HL-60 (cell line): Measurements from ENCODE around the gene LUM.

Experiments
- DNase-seq, 2 experiments: peaks; one replicate each; pipeline ENCODE4 v3.0.0-alpha.2; 2010 to 2020; ENCODE audit warnings: low read depth in 1 of 2, low spot score in 1 of 2
- H3K27ac ChIP-seq: fragments of 250-450 bp; sonication (Bioruptor Pico); replicated peaks from 2 replicates; pipeline ENCODE4 v1.5.1; 2020; ENCODE audit warnings: mild to moderate bottlenecking, moderate library complexity
- H3K27me3 ChIP-seq: fragments of 250-450 bp; sonication (Bioruptor Pico); 2 replicates; pipeline ENCODE4 v1.5.1; 2021; ENCODE audit warnings: mild to moderate bottlenecking, moderate library complexity; ENCODE audit not compliant: insufficient read depth, poor library complexity, severe bottlenecking
- H3K4me3 ChIP-seq: replicated peaks from 2 replicates; pipeline ENCODE4 v1.5.1; 2011; ENCODE audit warnings: mild to moderate bottlenecking, control low read depth, low read length; ENCODE audit not compliant: insufficient read depth
- GABPA ChIP-seq: IDR thresholded peaks from 2 replicates; pipeline ENCODE4 v1.6.1; 2012; ENCODE audit warnings: low read depth
- POLR2AphosphoS5 ChIP-seq: IDR thresholded peaks from 2 replicates; pipeline ENCODE4 v1.6.1; 2012; ENCODE audit warnings: low read depth
- SPI1 ChIP-seq: IDR thresholded peaks from 2 replicates; pipeline ENCODE4 v1.6.1; 2012; ENCODE audit warnings: low read depth, mild to moderate bottlenecking, borderline replicate concordance
- TF ChIP-seq, protein P1 (sequence below): IDR thresholded peaks from 2 replicates; pipeline ENCODE4 v1.6.1; 2012; ENCODE audit warnings: low read depth; ENCODE audit not compliant: insufficient replicate concordance
- TF ChIP-seq, protein P2 (sequence below): IDR thresholded peaks from one replicate; pipeline ENCODE4 v1.5.1; 2011; ENCODE audit warnings: low read length, control low read depth, inconsistent platforms; ENCODE audit not compliant: insufficient read depth

Gene LUM

DNA sequence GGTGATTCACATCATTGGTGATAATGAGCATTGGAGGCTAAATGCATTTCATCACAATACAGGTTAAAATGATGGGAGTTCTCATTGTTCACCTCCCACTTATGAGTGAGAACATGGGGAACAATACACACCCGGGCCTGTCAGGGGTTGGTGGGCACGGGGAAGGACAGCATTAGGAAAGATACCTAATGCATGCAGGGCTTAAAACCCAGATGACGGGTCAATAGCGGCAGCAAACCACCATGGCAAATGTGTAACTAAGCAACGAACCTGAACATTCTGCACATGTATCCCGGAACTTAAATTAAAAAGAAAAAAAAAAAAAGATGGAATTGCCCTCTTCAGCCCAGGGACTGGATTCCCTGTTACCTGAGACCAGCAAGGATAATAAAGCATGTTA lies 2.3 kb upstream of the LUM start:
- Histone ChIP-seq H3K27me3 (no peaks in the 10 kb centered on the region), H3K4me3 (no peak overlapping the region), H3K27ac (no peak overlapping the region)
- TF ChIP-seq GABPA = no peak
- TF ChIP-seq, protein P1, sequence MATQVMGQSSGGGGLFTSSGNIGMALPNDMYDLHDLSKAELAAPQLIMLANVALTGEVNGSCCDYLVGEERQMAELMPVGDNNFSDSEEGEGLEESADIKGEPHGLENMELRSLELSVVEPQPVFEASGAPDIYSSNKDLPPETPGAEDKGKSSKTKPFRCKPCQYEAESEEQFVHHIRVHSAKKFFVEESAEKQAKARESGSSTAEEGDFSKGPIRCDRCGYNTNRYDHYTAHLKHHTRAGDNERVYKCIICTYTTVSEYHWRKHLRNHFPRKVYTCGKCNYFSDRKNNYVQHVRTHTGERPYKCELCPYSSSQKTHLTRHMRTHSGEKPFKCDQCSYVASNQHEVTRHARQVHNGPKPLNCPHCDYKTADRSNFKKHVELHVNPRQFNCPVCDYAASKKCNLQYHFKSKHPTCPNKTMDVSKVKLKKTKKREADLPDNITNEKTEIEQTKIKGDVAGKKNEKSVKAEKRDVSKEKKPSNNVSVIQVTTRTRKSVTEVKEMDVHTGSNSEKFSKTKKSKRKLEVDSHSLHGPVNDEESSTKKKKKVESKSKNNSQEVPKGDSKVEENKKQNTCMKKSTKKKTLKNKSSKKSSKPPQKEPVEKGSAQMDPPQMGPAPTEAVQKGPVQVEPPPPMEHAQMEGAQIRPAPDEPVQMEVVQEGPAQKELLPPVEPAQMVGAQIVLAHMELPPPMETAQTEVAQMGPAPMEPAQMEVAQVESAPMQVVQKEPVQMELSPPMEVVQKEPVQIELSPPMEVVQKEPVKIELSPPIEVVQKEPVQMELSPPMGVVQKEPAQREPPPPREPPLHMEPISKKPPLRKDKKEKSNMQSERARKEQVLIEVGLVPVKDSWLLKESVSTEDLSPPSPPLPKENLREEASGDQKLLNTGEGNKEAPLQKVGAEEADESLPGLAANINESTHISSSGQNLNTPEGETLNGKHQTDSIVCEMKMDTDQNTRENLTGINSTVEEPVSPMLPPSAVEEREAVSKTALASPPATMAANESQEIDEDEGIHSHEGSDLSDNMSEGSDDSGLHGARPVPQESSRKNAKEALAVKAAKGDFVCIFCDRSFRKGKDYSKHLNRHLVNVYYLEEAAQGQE = no peak
- no peak for DNase-seq

DNA sequence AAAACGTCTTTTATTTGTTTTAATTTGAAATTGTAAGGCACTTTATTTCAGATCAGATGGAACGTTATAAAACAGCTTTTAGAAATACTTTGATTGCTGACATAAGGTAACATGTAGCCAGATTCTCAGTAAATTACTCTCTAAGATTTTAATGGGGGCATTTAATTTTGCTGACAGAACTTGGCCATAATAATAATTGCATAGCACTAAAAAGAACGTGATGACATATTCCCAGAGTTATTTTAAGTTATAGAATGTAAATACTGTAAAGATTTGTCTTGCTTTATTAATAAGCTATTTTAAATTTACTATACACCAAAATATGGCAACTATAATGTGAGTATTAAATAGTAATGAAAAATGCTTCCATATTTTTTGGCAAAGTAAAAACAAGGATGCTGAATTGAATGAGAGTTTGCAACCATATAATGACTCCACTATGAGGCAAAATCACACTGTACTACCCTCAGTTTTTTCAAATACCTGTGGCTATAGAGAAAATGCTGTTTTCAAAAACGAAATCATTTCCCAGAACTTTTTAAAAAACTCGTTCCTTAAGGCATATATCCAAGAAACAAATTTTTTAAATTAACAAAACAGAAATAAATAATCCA lies 876 bp downstream of the LUM start:
- no peak for DNase-seq
- no peaks in the 10 kb centered on the region for H3K27me3 ChIP-seq
- no peak overlapping the region for H3K4me3 ChIP-seq
- no peak overlapping the region for H3K27ac ChIP-seq
- TF ChIP-seq POLR2AphosphoS5 = no peak
- TF ChIP-seq GABPA = no peak
- TF ChIP-seq SPI1 = no peak
- TF ChIP-seq, protein P1 = no peak
- TF ChIP-seq, protein P2, sequence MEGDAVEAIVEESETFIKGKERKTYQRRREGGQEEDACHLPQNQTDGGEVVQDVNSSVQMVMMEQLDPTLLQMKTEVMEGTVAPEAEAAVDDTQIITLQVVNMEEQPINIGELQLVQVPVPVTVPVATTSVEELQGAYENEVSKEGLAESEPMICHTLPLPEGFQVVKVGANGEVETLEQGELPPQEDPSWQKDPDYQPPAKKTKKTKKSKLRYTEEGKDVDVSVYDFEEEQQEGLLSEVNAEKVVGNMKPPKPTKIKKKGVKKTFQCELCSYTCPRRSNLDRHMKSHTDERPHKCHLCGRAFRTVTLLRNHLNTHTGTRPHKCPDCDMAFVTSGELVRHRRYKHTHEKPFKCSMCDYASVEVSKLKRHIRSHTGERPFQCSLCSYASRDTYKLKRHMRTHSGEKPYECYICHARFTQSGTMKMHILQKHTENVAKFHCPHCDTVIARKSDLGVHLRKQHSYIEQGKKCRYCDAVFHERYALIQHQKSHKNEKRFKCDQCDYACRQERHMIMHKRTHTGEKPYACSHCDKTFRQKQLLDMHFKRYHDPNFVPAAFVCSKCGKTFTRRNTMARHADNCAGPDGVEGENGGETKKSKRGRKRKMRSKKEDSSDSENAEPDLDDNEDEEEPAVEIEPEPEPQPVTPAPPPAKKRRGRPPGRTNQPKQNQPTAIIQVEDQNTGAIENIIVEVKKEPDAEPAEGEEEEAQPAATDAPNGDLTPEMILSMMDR = no peak

DNA sequence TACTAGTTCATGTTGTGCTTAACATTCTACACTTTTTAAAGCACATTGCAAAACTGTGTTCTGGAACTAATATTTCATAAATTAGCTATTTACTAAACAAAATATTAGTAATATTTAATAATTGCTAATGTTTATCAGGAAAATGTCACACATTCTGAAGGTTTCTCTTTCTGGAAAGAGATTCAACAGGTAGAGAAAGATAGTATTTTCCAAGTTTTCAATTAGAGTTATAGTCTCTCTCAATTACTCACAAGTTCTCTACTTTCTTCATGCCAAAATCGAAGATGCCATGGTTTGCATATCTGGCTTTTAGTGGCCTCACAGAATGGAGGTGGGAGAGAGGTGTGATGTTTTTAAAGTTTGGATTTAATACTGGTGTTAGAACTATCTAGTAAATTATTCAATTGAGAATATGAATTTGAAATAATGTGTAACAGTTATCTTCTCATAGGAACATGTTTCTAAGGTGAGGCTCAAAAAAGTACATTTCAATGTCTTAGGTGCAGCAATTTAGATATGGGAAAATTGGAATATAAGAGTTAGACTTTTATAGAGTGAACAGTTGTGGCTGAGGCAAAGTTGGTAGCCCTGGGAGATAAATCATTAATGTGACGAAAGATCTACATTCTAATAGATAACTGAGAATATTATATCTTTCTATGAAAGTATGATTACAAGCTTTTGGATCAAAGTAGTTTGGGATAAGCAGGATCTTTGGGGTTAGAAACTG lies 1.5 kb downstream of the LUM start:
- no peak overlapping the region for H3K27ac ChIP-seq
- H3K27me3 ChIP-seq = no peaks in the 10 kb centered on the region
- TF ChIP-seq, protein P1 = no peak
- no peak for TF ChIP-seq SPI1
- TF ChIP-seq GABPA = no peak
- no peak for TF ChIP-seq POLR2AphosphoS5
- TF ChIP-seq, protein P2 = no peak
- DNase-seq = no peak
- no peak overlapping the region for H3K4me3 ChIP-seq
